Measurements from ENCODE around the gene LRRTM1. TPM values are rescaled to one million over a fixed set of nuclear protein-coding genes. Genes with fewer than 3 reads are reported as not detected.

LRRTM1 gene
- total and polyA plus RNA-seq, 2 of the 4 experiments (the other 2 are of a cell fraction): not detected

GRCh38 chr2:80326214-80326613, 21.7 kb upstream of the LRRTM1 start:
- CTCF ChIA-PET: interaction anchor here (0.7 to 2.2 kb wide), 4 partner anchors 18 to 174 kb away, joined by 3 to 6 read pairs (median 4); no protein-coding TSS in a partner anchor
- DNase-seq: peak; percentile 19
- H2AK5ac ChIP-seq (ENCODE audit: low read depth, low read length): no peak overlapping the region
- no peak overlapping the region for H2BK5ac ChIP-seq (ENCODE audit: low read depth, low read length, poor library complexity, severe bottlenecking)
- no peak overlapping the region for H3K23ac ChIP-seq (ENCODE audit: low read depth, low read length)
- no peak overlapping the region for H2AK9ac ChIP-seq (replicated peaks; ENCODE audit: low read depth, low read length, poor library complexity)
- no peaks in the 10 kb centered on the region for H4K20me1 ChIP-seq (ENCODE audit: insufficient read depth, low read length)
- TF ChIP-seq USF2 (IDR thresholded peaks at IDR 0.05; ENCODE audit: low read depth, low read length) (no peak), RCOR1 (IDR thresholded peaks at IDR 0.05; ENCODE audit: insufficient replicate concordance, low read length) (no peak), CTCF (conservative IDR thresholded peaks at IDR 0.05; ENCODE audit: low read depth, low read length) (peak; percentile 40), RFX5 (IDR thresholded peaks at IDR 0.05; ENCODE audit: low read depth, low read length) (no peak), SMC3 (IDR thresholded peaks at IDR 0.05; ENCODE audit: low read depth, low read length) (peak; percentile 33; the same call in 1 of the 2 replicates), RAD21 (IDR thresholded peaks at IDR 0.05; ENCODE audit: low read length) (peak; percentile 46)
- H3K4me1 ChIP-seq (ENCODE audit: control insufficient read depth, insufficient read depth, low read length): no peaks in the 10 kb centered on the region
- in situ Hi-C loops (cut with MboI; ENCODE audit: low sequenced_read_pairs) (loop anchor here (10.0 kb wide), 1 partner anchor 179 kb away; no protein-coding TSS in a partner anchor), dilution Hi-C loops (cut with HindIII; ENCODE audit: low sequenced_read_pairs, unreplicated experiment) (no loop called here), intact Hi-C loops (cut with micrococcal nuclease) (loop anchor here (1.0 to 10.0 kb wide), 2 partner anchors 173 to 391 kb away; no protein-coding TSS in a partner anchor)
- POLR2A ChIA-PET (ENCODE audit: unreplicated experiment): no interaction called here
- H3K18ac ChIP-seq (ENCODE audit: low read depth, low read length): no peak overlapping the region
- no peaks in the 10 kb centered on the region for H3K79me1 ChIP-seq (ENCODE audit: low read depth in 1 of 2, low read length in 2 of 2)
- no peak overlapping the region for H4K5ac ChIP-seq (ENCODE audit: low read depth, low read length)
- H3K27ac ChIP-seq (ENCODE audit: insufficient read depth, low read length): no peak overlapping the region
- no peak overlapping the region for H3K14ac ChIP-seq (replicated peaks; ENCODE audit: low read depth, low read length)
- peaks cover 11% of the 10 kb centered on the region for H3K27me3 ChIP-seq (ENCODE audit: control insufficient read depth, insufficient read depth, low read length)
- no peak overlapping the region for H3K9ac ChIP-seq (ENCODE audit: low read depth, low read length)
- no peaks in the 10 kb centered on the region for H3K9me1 ChIP-seq (ENCODE audit: insufficient read depth, low read length)
- H3K56ac ChIP-seq (ENCODE audit: extremely low read depth, insufficient read depth, low read length): no peak overlapping the region
- H3K4me2 ChIP-seq (ENCODE audit: low read depth, low read length): no peak overlapping the region
- no peak overlapping the region for H4K91ac ChIP-seq (ENCODE audit: insufficient read depth, low read depth, low read length)
- no peak overlapping the region for H3K4ac ChIP-seq (ENCODE audit: low read depth, low read length)
- no peak overlapping the region for H4K8ac ChIP-seq (ENCODE audit: low read depth in 2 of 2, low read length in 2 of 2)
- ATAC-seq (ENCODE audit: low read depth): 0 out of 2 replicates have a peak, but pooled peaks have one; percentile 29
- no peak overlapping the region for H2BK120ac ChIP-seq (ENCODE audit: low read depth, low read length)
- H2BK20ac ChIP-seq (ENCODE audit: low read depth, low read length): no peak overlapping the region
- H2BK15ac ChIP-seq (ENCODE audit: low read depth, low read length): no peak overlapping the region
- BruUV-seq (replicated peaks): no TSS peak
- no peak overlapping the region for H3K4me3 ChIP-seq (ENCODE audit: insufficient read depth, low read depth, low read length)
- no peaks in the 10 kb centered on the region for H3K36me3 ChIP-seq (ENCODE audit: control insufficient read depth, insufficient read depth, low read length)
- H2AFZ ChIP-seq (replicated peaks; ENCODE audit: low read length, poor library complexity): no peak overlapping the region
- H3K9me3 ChIP-seq (ENCODE audit: control insufficient read depth, insufficient read depth, low read length): no peaks in the 10 kb centered on the region

All from IMR-90 (cell line).